ENCODE data around the gene PI4K2A.

The PI4K2A gene

GRCh38 chr10:97640174-97640867 is at the start of gene PI4K2A:
PI4K2A (plus strand) TSS chr10:97640671; CDS start chr10:97640743, 72 bp downstream.
- Histone ChIP-seq H3K27ac (ENCODE audit: low read length) (no peak within 1 kb of the TSS), H3K9me3 (ENCODE audit: control insufficient read depth, insufficient read depth, low read length) (no peaks in the 10 kb centered on the region), H3K4me1 (ENCODE audit: control insufficient read depth, insufficient read depth, low read length) (no peaks in the 10 kb centered on the region), H3K4me3 (ENCODE audit: low read length) (peak within 1 kb of the TSS; percentile 99), H3K27me3 (ENCODE audit: control insufficient read depth, insufficient read depth, low read length) (no peaks in the 10 kb centered on the region), H3K36me3 (ENCODE audit: control insufficient read depth, insufficient read depth, low read length) (peaks cover 2% of the 10 kb centered on the region)
- DNase-seq (ENCODE audit: low read depth, low spot score), result peak; percentile 99
- WGBS (ENCODE audit: insufficient coverage, insufficient read length), result no CpG with 5 or more reads among the region's 54 CpGs

- Histone ChIP-seq H3K27ac (ENCODE audit: low read length) (no peak overlapping the region), H3K4me3 (ENCODE audit: low read length) (no peak overlapping the region; the same call in 1 of the 2 replicates), H3K9me3 (ENCODE audit: control insufficient read depth, insufficient read depth, low read length) (no peaks in the 10 kb centered on the region), H3K27me3 (ENCODE audit: control insufficient read depth, insufficient read depth, low read length) (no peaks in the 10 kb centered on the region), H3K4me1 (ENCODE audit: control insufficient read depth, insufficient read depth, low read length) (no peaks in the 10 kb centered on the region), H3K36me3 (ENCODE audit: control insufficient read depth, insufficient read depth, low read length) (no peaks in the 10 kb centered on the region)
- no CpG with 5 or more reads among the region's 5 CpGs for WGBS (ENCODE audit: insufficient coverage, insufficient read length)
- no peak for DNase-seq (ENCODE audit: low read depth, low spot score)
Measured at GRCh38 chr10:97590748-97591495, 49.5 kb upstream of the PI4K2A start.

- H3K4me1 ChIP-seq (ENCODE audit: control insufficient read depth, insufficient read depth, low read length), result no peaks in the 10 kb centered on the region
- WGBS (ENCODE audit: insufficient coverage, insufficient read length), result no CpG with 5 or more reads among the region's 4 CpGs
- no peak for DNase-seq (ENCODE audit: low read depth, low spot score)
- no peaks in the 10 kb centered on the region for H3K9me3 ChIP-seq (ENCODE audit: control insufficient read depth, insufficient read depth, low read length)
- no peaks in the 10 kb centered on the region for H3K36me3 ChIP-seq (ENCODE audit: control insufficient read depth, insufficient read depth, low read length)
- H3K27ac ChIP-seq (ENCODE audit: low read length), result no peak overlapping the region
- H3K4me3 ChIP-seq (ENCODE audit: low read length), result no peak overlapping the region
- no peaks in the 10 kb centered on the region for H3K27me3 ChIP-seq (ENCODE audit: control insufficient read depth, insufficient read depth, low read length)
Measured at GRCh38 chr10:97593421-97593820, 47.0 kb upstream of the PI4K2A start.

- H3K9me3 ChIP-seq (ENCODE audit: control insufficient read depth, insufficient read depth, low read length), result no peaks in the 10 kb centered on the region
- no peak for DNase-seq (ENCODE audit: low read depth, low spot score)
- no peaks in the 10 kb centered on the region for H3K27me3 ChIP-seq (ENCODE audit: control insufficient read depth, insufficient read depth, low read length)
- no CpG with 5 or more reads among the region's 10 CpGs for WGBS (ENCODE audit: insufficient coverage, insufficient read length)
- no peak overlapping the region for H3K27ac ChIP-seq (ENCODE audit: low read length)
- H3K4me3 ChIP-seq (ENCODE audit: low read length), result no peak overlapping the region
- no peaks in the 10 kb centered on the region for H3K4me1 ChIP-seq (ENCODE audit: control insufficient read depth, insufficient read depth, low read length)
- H3K36me3 ChIP-seq (ENCODE audit: control insufficient read depth, insufficient read depth, low read length), result no peaks in the 10 kb centered on the region
Measured at GRCh38 chr10:97596101-97597082, 44.1 kb upstream of the PI4K2A start.

- H3K36me3 ChIP-seq (ENCODE audit: control insufficient read depth, insufficient read depth, low read length), result no peaks in the 10 kb centered on the region
- no peaks in the 10 kb centered on the region for H3K27me3 ChIP-seq (ENCODE audit: control insufficient read depth, insufficient read depth, low read length)
- no CpG with 5 or more reads among the region's 2 CpGs for WGBS (ENCODE audit: insufficient coverage, insufficient read length)
- H3K9me3 ChIP-seq (ENCODE audit: control insufficient read depth, insufficient read depth, low read length), result no peaks in the 10 kb centered on the region
- no peak for DNase-seq (ENCODE audit: low read depth, low spot score)
- no peaks in the 10 kb centered on the region for H3K4me1 ChIP-seq (ENCODE audit: control insufficient read depth, insufficient read depth, low read length)
- H3K4me3 ChIP-seq (ENCODE audit: low read length), result no peak overlapping the region
- H3K27ac ChIP-seq (ENCODE audit: low read length), result no peak overlapping the region
Measured at GRCh38 chr10:97597778-97598177, 42.7 kb upstream of the PI4K2A start.

- WGBS (ENCODE audit: insufficient coverage, insufficient read length), result 100% methylated on average over 2 of the region's 19 CpGs
- H3K36me3 ChIP-seq (ENCODE audit: control insufficient read depth, insufficient read depth, low read length), result no peaks in the 10 kb centered on the region
- no peak overlapping the region for H3K4me3 ChIP-seq (ENCODE audit: low read length)
- H3K9me3 ChIP-seq (ENCODE audit: control insufficient read depth, insufficient read depth, low read length), result no peaks in the 10 kb centered on the region
- DNase-seq (ENCODE audit: low read depth, low spot score), result no peak
- no peaks in the 10 kb centered on the region for H3K4me1 ChIP-seq (ENCODE audit: control insufficient read depth, insufficient read depth, low read length)
- no peak overlapping the region for H3K27ac ChIP-seq (ENCODE audit: low read length)
- H3K27me3 ChIP-seq (ENCODE audit: control insufficient read depth, insufficient read depth, low read length), result no peaks in the 10 kb centered on the region
Measured at GRCh38 chr10:97598407-97599271, 41.8 kb upstream of the PI4K2A start.

GRCh38 chr10:97599272-97599619 is 41.2 kb upstream of the PI4K2A start:
- H3K9me3 ChIP-seq (ENCODE audit: control insufficient read depth, insufficient read depth, low read length), result no peaks in the 10 kb centered on the region
- H3K27ac ChIP-seq (ENCODE audit: low read length), result no peak overlapping the region
- no peak for DNase-seq (ENCODE audit: low read depth, low spot score)
- no CpG with 5 or more reads among the region's 6 CpGs for WGBS (ENCODE audit: insufficient coverage, insufficient read length)
- no peak overlapping the region for H3K4me3 ChIP-seq (ENCODE audit: low read length)
- H3K36me3 ChIP-seq (ENCODE audit: control insufficient read depth, insufficient read depth, low read length), result no peaks in the 10 kb centered on the region
- H3K27me3 ChIP-seq (ENCODE audit: control insufficient read depth, insufficient read depth, low read length), result no peaks in the 10 kb centered on the region
- H3K4me1 ChIP-seq (ENCODE audit: control insufficient read depth, insufficient read depth, low read length), result no peaks in the 10 kb centered on the region

GRCh38 chr10:97600616-97601015 is 39.9 kb upstream of the PI4K2A start:
- Histone ChIP-seq H3K4me1 (ENCODE audit: control insufficient read depth, insufficient read depth, low read length) (no peaks in the 10 kb centered on the region), H3K27me3 (ENCODE audit: control insufficient read depth, insufficient read depth, low read length) (no peaks in the 10 kb centered on the region), H3K27ac (ENCODE audit: low read length) (no peak overlapping the region), H3K4me3 (ENCODE audit: low read length) (no peak overlapping the region), H3K9me3 (ENCODE audit: control insufficient read depth, insufficient read depth, low read length) (no peaks in the 10 kb centered on the region), H3K36me3 (ENCODE audit: control insufficient read depth, insufficient read depth, low read length) (no peaks in the 10 kb centered on the region)
- no CpG with 5 or more reads among the region's 1 CpG for WGBS (ENCODE audit: insufficient coverage, insufficient read length)
- DNase-seq (ENCODE audit: low read depth, low spot score), result no peak

- Histone ChIP-seq H3K36me3 (ENCODE audit: control insufficient read depth, insufficient read depth, low read length) (no peaks in the 10 kb centered on the region), H3K27ac (ENCODE audit: low read length) (no peak overlapping the region), H3K4me3 (ENCODE audit: low read length) (no peak overlapping the region), H3K9me3 (ENCODE audit: control insufficient read depth, insufficient read depth, low read length) (no peaks in the 10 kb centered on the region), H3K4me1 (ENCODE audit: control insufficient read depth, insufficient read depth, low read length) (no peaks in the 10 kb centered on the region), H3K27me3 (ENCODE audit: control insufficient read depth, insufficient read depth, low read length) (no peaks in the 10 kb centered on the region)
- DNase-seq (ENCODE audit: low read depth, low spot score), result no peak
- no CpG with 5 or more reads among the region's 21 CpGs for WGBS (ENCODE audit: insufficient coverage, insufficient read length)
Measured at GRCh38 chr10:97601268-97602215, 38.9 kb upstream of the PI4K2A start.
